Inflammatory macrophage treated with lipopolysaccharide for 1 hour (primary cell): ENCODE results near the gene KRT86.

ENCODE experiments used
- DNase-seq, 2 donors: peaks; one replicate each; pipeline ENCODE4 v3.0.0-alpha.2; 2020 to 2022

The KRT86 gene

GRCh38 chr12:52317468-52318052, 43.1 kb downstream of the KRT86 start:
- no peak for DNase-seq

GRCh38 chr12:52318241-52318990, 44.0 kb downstream of the KRT86 start:
- DNase-seq = no peak

GRCh38 chr12:52319097-52319496, 44.7 kb downstream of the KRT86 start:
- no peak for DNase-seq

GRCh38 chr12:52320784-52321400, 46.4 kb downstream of the KRT86 start, which contains the start of gene KRT83:
TSS of gene KRT83 (minus strand) at chr12:52321398. CDS start at chr12:52321335, 63 bp downstream.
- no peak for DNase-seq

GRCh38 chr12:52321418-52321817, 47.0 kb downstream of the KRT86 start:
- no peak for DNase-seq

- DNase-seq = no peak
Observed at GRCh38 chr12:52322069-52322468, 47.6 kb downstream of the KRT86 start.

GRCh38 chr12:52323001-52323400, 48.6 kb downstream of the KRT86 start:
- DNase-seq = no peak

- DNase-seq = no peak
Observed at GRCh38 chr12:52323416-52324152, 49.1 kb downstream of the KRT86 start.

- DNase-seq = no peak
Observed at GRCh38 chr12:52324153-52324444, 49.7 kb downstream of the KRT86 start.

GRCh38 chr12:52327052-52327829, 52.8 kb downstream of the KRT86 start:
- peak; percentile 72 to 88 for DNase-seq

GRCh38 chr12:52327830-52328500, 53.5 kb downstream of the KRT86 start:
- DNase-seq = no peak

GRCh38 chr12:52331039-52331438, 56.6 kb downstream of the KRT86 start:
- no peak for DNase-seq

GRCh38 chr12:52331833-52332232, 57.4 kb downstream of the KRT86 start:
- no peak for DNase-seq

GRCh38 chr12:52332381-52332780, 57.9 kb downstream of the KRT86 start:
- DNase-seq = no peak

GRCh38 chr12:52333321-52333720, 58.9 kb downstream of the KRT86 start:
- no peak for DNase-seq

- no peak for DNase-seq
Observed at GRCh38 chr12:52334185-52334584, 59.7 kb downstream of the KRT86 start.

- DNase-seq = no peak
Observed at GRCh38 chr12:52335598-52336262, 61.3 kb downstream of the KRT86 start.

- no peak for DNase-seq
Observed at GRCh38 chr12:52336641-52337040, 62.2 kb downstream of the KRT86 start.

- DNase-seq = no peak
Observed at GRCh38 chr12:52337054-52337453, 62.6 kb downstream of the KRT86 start.

- DNase-seq = no peak
Observed at GRCh38 chr12:52338241-52338960, 64.0 kb downstream of the KRT86 start.

- DNase-seq = no peak
Observed at GRCh38 chr12:52341066-52341580, 66.7 kb downstream of the KRT86 start.
